Stimulated activated CD4-positive, alpha-beta T cell treated with anti-CD3 and anti-CD28 coated beads, Interleukin-4, amount 100 ng/mL, for 4 hours (primary cell): Measurements from ENCODE around the gene GRIN2D.
"Not testable (repeated sequence)": the region's sequence is repeated elsewhere in the genome, so short reads cannot be mapped to it uniquely, and the experiment has no call there.

Experiments used
- DNase-seq, 2 experiments: peaks; one replicate each; pipeline ENCODE4 v3.0.0-alpha.2; 2020

Gene GRIN2D

GRCh38 chr19:48371771-48372170, 21.7 kb upstream of the GRIN2D start:
- not testable (repeated sequence) for DNase-seq

DNA sequence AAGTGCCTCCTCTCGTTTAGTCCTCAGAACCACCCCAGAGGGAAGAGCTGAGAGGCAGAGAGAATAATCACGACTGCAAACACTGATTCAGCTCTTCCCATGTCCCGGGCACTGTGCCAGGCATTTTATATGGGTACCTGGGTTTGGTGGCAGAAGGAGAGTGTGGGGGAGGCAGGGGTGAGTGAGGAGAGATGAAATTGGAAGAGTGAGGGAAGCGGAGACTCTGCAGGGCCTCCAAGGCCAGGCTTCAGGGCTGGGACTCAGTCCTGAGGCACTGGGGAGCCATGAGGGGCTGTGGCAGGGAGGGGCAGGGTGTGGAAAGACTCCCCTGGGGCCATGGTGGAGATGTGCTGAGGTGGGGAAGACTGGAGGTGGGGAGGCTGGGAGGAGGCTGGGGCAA, 20.6 kb upstream of the GRIN2D start:
- DNase-seq, result no peak

GRCh38 chr19:48373567-48373966, 19.9 kb upstream of the GRIN2D start:
- DNase-seq, result no peak

DNA sequence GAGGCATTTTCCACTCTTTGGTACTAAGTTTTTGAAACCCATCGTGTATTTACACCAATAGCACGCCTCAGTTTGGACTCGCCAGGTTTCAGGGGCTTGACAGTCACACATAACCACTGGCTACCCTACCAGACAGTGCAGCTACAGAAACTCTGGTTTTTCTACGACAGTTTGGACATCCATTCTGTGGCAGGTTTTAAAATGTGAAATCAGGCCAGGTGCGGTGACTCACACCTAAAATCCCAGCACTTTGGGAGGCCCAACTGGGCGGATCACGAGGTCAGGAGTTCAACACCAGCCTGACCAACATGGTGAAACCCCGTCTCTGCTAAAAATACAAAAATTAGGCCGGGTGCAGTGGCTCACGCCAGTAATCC, 15.3 kb upstream of the GRIN2D start:
- no peak for DNase-seq

DNA sequence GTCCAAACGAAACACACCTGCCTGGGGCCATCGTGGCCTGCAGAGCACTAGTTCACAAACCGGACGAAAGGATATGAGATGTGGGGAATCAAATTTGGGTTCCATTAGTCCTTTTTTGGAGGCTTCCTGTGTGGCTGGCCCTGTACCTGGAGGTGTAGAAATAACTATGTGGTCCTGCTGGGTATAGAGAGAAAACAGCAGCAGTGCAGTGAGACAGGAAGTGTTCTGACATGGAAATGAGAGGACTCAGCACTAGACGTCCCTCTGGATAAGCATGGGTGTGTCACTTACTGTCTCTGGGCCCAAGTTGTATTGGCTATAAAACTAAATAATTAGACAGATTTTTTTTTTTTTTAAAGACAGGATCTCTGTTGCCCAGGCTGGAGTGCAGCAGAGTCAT, 14.4 kb upstream of the GRIN2D start:
- no peak for DNase-seq

DNA sequence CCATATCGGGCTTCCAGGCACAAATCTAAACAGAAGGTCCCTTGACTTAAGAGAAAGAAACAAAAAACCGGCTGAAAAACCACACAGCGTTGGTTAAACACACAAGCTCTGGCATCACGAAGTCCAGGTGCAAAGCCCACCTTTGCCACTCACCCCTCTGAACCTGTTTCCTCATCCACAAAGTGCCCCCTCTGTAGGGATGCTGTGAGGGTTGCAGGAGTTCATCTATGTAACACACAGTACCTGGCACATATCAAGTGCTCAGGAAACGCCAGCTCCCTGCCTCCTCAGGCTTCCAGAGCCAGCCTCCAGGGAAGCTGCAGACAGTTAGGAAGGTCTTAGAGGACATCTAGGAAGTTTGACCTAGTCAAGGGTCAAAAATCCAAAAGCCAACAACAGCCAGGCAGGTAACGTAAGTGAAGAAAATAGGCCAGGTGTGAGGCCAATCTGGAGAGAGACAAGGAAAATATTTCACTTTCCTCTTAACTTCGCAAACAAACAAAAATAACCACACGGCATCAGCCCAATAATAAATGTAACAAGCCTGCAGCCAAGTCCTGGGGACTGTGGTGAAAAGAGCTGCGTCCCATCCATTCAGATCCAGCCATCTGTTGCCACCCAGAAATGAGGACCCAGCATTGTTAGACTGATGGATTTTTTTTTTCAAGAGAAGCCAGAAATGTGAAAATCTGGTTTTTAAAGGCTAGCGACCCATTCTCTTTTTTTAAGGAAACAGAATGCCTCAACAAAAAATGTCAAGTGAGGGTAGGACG, 12.1 kb upstream of the GRIN2D start:
- DNase-seq, result no peak

- DNase-seq, result no peak
Observed at GRCh38 chr19:48382286-48382685, 11.2 kb upstream of the GRIN2D start.

- DNase-seq, result no peak
Observed at GRCh38 chr19:48385461-48386087, 7.9 kb upstream of the GRIN2D start.

DNA sequence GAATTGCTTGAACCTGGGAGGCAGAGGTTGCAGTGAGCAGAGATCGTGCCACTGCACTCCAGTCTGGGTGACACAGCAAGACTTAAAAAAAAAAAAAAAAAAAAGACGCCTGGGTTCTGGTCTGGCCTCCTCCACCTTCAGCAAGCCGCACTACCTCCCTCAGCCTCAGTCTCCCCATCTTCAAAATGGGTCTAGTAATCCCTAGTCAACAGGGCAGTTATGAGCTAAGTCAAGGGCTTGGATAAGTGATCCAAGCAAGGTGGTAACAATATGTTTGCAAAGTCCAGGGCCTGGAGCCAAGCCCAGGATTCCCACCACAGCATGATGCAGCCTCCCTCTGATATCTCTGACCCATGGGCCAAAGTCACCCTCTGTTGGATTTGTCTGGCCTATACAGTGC, 6.5 kb upstream of the GRIN2D start:
- no peak for DNase-seq

DNA sequence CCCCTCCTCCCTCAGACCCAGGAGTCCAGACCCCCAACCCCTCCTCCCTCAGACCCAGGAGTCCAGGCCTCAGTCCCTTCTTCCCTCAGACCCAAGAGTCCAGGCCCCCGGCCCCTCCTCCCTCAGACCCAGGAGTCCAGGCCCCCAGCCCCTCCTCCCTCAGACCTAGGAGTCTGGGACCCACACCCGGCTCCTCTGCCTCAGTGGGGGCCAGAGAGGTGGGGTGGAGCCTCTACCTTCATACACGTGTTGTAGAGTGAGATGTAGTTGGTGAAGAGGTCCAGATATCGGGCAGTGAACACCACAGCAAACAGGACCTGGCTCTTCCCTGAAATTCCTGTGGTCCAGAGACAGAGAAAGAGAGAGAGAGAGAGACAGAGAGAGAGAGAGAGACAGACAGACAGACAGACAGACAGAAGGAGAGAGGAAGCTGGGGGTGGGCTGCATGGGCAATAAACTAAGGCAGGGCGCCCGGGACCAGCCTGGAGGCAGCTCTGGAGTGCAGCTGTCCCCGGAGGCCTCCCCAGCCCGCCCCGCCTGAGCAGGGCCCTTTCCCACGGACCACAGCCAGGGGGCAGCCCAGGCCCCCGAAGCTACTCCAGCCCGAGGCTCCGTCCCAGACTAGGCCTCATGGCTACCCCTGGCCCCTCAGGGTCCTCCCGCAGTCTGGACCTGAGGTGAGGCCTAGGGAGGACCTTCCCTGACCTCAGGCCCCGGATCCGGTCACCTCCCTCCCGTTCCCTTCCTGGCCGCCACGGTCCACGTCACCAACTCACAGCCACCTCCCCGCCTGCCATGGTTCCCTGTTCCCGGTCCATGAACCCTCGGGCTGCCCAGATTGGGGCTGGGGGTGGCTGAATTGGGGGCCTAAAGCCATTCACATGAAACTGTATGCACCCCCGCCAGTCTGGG, 3.0 kb upstream of the GRIN2D start:
- DNase-seq, result peak; percentile 60 to 61

GRCh38 chr19:48391100-48392005, 2.1 kb upstream of the GRIN2D start, which contains the start of gene KDELR1:
TSS of gene KDELR1 (minus strand) at chr19:48391551. CDS start at chr19:48391358, 193 bp downstream.
- DNase-seq, result peak; percentile 60 to 73

DNA sequence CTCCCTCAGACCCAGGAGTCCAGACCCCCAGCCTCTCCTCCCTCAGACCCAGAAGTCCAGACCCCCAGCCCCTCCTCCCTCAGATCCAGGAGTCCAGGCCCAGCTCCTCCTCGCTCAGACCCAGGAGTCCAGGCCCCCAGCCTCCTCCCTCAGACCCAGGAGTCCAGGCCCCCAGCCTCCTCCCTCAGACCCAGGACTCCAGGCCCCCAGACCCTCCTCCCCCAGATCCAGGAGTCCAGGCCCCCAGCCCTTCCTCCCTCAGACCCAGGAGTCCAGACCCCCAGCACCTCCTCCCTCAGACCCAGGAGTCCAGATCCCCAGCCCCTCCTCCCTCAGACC, 1.5 kb upstream of the GRIN2D start:
- not testable (repeated sequence) for DNase-seq

DNA sequence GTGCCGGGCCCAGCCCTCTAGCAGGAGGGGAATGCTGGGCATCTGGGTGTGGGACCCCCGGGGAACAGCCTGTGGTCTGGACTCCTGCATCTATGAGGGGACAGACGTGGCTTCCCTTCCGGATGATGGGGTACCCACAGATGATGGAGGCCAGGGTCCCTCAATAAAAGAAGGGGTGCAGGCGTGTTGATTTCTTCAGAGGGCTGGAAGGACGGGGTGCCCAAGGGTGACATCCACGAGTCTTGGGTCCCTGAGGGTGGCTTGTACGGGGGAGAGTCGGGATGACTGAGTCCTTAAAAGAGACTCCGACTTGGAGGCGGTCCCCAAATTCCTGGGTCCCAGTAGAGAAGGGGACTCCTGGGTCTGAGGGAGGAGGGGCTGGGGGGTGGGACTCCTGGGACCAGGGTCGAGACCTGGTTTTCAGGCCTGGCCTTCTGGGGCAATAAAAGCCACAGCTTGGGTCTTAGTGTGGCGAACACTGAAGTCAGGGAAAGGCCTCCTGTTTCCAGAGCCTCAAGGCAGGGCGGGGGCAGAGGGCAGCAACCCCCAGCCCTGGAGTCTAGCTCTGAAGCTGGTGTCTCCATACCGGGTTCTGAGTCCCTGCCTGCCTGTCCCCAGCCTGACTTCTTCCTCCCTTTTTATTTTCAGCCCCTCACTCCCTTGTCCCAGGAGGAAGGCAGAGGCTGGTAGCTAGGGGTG, 459 bp upstream of the GRIN2D start:
- DNase-seq, result no peak

DNA sequence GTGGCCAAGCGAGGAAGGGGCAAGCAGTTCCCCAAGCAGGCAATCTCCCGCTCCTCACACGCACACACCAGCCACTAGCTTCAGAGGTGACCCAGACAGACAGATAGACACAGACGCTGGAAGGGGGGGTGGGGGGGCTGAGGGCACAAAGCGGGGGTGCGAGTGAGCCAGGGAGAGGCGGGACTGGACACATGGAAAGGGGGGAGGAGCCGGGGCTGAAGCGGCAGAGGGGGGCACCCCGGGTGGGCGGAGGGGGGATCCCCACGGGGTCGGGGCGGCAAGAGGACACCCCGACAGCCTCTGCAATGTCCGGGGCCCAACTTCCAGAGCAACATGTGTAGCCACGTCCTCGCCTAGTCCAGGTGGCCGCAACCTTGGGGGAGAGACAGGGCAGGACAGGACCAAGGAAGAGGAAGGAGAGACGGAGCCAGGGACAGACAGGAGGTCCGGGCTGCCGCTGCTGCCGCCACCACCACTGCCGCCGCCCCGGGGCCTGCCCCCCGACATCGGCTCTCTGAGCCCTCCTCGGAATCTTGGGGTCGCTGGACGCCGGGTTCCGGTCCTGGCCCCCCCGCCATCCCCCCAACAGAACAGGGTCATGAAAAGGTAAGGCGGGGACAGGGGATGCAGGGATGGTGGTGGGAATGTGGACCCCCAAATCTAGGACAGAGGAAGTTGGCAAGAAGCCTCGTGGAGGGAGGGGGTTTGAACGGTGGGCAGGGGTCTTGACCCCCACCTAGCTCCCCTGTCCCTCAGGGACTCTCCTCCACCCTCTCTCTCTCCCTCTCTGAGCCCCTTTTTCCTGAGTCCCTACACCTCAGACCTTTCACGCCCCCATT, 1.1 kb downstream of the GRIN2D start:
- no peak for DNase-seq

- DNase-seq, result no peak
Observed at GRCh38 chr19:48395170-48395455, 1.6 kb downstream of the GRIN2D start.

DNA sequence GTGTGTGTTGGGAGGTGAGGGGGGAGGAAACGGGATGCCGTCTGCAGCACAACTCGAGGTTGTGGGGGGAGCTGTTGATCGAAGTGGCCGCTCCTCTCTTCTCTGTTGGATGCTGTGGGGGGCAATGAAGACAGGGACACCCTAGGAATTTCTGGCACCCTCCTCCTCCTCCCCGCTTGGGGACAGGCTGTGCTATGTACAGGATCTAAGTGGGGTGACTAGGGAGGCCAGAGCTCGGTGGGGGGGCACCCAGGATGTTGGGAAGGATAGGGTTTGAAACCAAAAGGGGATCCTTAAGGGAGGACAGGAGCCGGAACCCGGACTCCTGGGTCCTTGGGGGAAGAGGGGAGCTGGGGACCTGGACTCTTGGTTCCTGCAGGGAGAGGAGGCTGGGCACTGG, 2.0 kb downstream of the GRIN2D start:
- no peak for DNase-seq

- no peak for DNase-seq
Observed at GRCh38 chr19:48396016-48396823, 2.8 kb downstream of the GRIN2D start.

DNA sequence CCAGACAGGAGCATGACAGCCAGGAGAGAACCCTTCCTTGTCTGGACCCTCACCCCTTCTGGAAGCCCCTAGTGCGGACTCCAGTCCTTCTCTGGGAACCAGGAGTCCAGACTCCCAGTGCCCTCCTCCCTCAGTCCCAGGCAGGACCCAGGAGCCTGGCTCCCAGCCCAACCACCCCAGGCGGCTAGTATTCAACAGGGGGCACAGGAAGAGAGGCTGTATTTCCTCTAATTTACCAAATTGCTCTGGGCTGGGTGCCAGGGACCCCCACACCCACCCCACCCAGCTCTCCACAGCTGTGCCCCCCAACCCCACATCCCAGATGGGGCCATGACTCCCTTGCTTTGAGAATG, 3.3 kb downstream of the GRIN2D start:
- no peak for DNase-seq

DNA sequence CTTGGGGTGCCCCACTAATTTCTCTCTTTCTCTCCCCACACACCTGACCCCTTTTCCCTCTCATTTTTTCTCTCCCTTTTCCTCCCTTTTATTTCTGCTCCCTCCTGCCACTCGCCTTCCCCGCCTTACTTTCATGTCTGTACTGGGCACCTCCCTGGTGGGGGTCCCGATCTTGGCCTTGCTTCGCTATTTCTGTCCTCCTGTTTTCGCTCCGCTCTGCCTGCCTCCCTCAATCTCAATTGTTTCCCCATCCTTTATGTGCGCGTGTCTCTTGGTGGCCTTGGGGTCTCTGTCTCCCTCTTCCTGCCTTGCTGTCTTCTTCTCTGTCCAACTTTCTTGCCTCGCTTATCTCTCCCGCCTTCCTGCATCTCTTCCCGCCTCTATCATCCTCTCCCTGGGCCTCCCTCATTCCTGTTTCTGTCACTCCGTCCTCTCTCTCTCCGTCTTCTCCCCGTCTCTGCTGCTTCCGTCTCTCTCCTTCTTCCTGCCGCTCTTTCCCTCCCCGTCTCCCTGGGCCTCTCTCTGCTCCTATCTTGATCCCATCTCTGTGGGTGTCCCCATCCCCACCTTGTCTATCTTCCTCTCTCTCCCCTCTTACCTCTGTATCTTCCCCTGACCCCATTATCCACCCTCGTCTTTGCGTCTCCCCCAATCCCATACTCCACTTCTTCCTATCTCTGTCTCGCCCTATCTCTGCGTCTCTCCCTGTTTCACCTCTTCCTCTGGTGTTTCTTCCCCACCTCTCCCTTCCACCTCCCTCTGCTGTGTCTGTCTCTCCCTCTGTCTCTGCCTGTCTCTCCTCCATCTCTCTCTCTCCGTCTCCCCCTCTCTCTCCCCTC, 4.0 kb downstream of the GRIN2D start:
- no peak for DNase-seq

- no peak for DNase-seq
Observed at GRCh38 chr19:48398102-48398374, 4.6 kb downstream of the GRIN2D start.
